Astrocyte of the spinal cord (primary cell): Measurements from ENCODE around the gene PRICKLE2.

Experiments
- DNase-seq: peaks from one replicate; pipeline ENCODE4 v3.0.0; 2011; ENCODE audit warnings: low read depth, low spot score
- H3K4me3 ChIP-seq: 2 replicates; pipeline ENCODE4 v1.5.1; 2011; ENCODE audit warnings: low read depth, mild to moderate bottlenecking, low read length, moderate library complexity
- in situ Hi-C: cut with HindIII; loops from 2 replicates; pipeline ENCODE4 v1.10.0; 2017; ENCODE audit warnings: low sequenced_read_pairs
- TF ChIP-seq, protein P1 (sequence below): IDR thresholded peaks from 2 replicates; pipeline ENCODE4 v1.5.1; 2012; ENCODE audit warnings: low read depth, mild to moderate bottlenecking, low read length, inconsistent platforms

Gene PRICKLE2

DNA sequence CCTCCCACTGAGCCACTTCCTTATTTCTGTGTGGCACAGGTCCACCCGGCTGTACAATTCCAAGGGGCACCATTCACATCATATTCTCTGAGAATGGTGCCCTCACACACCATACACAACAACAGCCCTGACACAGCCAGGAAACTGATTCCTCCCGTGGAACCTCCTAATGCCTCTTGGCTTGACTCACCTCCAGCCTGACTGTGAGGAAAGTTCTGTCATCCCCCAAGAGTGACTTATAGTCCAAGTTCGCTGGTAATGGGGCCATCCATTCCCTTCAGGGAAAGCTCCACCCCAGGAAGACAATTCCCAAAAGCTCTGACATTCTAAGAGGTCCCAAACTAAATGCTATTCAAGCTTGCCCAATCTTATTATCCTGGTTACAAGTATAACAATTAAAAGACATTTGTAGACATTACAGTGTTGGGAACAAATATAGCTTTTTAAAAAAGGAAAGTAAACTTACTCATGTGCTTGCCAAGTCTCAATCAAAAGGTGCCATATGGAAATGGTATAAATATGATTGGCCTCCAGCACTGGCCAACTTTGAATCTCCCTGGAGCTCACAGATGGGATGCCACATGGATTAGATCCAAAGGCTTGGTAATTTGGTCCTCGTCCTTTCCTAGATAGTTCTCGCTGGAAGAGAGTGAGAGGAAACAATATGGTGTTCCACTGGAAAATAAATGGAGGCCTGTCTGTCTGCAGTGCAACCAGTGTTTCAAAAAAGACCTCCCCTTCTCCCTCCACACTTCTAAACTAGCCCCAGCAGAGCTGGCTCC, 145.7 kb downstream of the PRICKLE2 start:
- TF ChIP-seq, protein P1, sequence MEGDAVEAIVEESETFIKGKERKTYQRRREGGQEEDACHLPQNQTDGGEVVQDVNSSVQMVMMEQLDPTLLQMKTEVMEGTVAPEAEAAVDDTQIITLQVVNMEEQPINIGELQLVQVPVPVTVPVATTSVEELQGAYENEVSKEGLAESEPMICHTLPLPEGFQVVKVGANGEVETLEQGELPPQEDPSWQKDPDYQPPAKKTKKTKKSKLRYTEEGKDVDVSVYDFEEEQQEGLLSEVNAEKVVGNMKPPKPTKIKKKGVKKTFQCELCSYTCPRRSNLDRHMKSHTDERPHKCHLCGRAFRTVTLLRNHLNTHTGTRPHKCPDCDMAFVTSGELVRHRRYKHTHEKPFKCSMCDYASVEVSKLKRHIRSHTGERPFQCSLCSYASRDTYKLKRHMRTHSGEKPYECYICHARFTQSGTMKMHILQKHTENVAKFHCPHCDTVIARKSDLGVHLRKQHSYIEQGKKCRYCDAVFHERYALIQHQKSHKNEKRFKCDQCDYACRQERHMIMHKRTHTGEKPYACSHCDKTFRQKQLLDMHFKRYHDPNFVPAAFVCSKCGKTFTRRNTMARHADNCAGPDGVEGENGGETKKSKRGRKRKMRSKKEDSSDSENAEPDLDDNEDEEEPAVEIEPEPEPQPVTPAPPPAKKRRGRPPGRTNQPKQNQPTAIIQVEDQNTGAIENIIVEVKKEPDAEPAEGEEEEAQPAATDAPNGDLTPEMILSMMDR, result no peak
- H3K4me3 ChIP-seq, result no peak overlapping the region
- in situ Hi-C loops, result no loop called here
- DNase-seq, result no peak

DNA sequence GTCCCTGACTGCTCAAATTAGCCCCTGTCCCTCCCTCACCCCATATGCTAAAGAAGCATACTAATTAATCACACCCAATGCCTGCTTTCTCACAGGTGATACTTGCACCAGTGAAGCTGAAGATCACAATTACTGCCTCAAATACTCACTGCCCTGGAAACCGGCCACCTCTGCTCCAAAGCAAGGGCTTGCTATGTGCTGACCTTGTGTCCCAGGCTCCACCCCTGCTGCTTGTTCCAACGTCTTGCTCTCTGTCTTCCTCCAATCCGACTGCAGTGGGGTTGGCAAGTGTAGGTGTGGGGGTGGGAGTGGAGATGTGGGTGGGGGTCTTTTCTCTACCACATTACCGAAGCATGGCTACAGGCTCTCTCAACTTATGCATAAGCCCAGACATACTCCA, 146.3 kb downstream of the PRICKLE2 start:
- DNase-seq, result no peak
- H3K4me3 ChIP-seq, result no peak overlapping the region
- TF ChIP-seq, protein P1, result no peak
- in situ Hi-C loops, result no loop called here

DNA sequence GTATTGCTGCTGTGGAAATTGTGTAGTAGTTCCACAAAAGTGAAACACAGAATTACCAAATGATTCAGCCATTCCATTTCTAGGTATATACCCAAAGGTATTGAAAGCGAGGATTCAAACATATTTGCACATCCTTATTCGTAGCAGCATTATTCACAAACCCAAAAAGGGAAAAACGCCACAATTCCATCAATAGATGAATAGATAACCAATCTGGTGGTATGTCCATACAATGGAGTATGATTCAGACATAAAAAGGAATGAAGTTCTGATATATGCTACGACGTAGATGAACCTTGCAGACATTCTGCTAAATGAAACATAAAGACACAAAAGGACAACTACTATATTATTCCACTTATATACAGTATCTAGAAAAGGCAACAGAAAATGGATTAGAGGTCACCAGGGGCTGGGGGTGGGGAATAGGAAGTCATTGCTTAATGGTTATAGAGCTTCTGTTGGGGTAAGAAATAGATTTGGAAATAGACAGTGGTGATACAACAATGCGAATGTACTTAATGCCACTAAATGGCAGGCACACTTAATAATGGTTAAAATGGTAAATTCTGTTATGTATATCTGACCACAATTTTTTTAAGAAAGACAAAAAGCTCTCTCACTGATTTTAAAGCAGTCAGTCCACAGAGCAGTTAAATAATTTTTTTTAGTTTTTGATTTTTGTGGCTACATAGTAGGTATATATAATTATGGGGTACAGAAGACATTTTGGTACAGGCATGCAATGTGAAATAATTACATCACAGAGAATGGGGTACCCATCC, 150.2 kb downstream of the PRICKLE2 start:
- TF ChIP-seq, protein P1, result no peak
- DNase-seq, result no peak
- no peak overlapping the region for H3K4me3 ChIP-seq
- in situ Hi-C loops, result no loop called here

DNA sequence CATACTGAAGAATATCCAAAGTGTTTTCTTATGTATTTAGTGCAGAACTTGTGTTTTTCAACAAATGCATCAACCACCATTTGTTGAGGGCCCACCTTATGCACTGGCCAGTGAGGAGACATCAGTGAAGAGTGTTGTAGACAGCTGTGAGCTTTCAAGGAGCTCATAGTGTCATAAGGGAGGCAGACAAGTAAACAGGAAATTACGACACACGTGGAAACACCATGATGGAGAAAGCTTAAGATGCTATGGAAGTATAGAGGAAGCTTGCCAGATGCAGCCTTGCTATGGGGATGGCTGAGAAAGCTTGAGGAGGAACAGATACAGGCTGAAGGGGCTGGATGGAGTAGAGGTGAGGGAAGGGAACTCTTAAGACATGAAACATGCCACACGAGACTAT, 151.2 kb downstream of the PRICKLE2 start:
- H3K4me3 ChIP-seq, result no peak overlapping the region
- in situ Hi-C loops, result no loop called here

DNA sequence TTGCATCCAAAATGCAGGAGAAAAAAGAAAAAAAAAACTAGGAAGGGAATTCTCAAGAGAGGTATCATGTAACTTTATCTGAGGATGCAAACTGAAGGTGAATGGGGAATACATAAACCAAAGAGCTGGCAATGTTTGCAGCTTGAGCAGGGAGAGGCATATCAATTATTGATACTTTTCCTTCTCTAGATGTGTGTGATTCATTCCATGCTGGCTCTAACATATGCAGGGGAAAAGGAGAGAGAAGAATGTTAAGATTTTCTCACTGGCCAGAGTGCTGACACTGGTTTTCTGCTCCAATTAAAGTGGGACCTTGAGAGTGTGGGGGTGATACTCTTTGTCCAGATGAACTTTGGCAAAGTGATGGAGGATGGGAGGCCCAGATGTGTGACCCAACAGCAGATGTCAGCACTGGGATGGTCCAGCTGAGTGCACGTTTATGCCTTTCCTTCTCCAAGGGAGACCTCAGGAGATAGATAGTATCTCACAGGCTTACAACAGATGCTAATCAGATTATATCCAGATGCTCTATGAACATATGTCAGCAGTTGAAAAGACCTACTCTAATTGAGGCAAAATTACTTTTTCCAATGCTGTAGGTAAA, 152.0 kb downstream of the PRICKLE2 start:
- TF ChIP-seq, protein P1, result no peak
- DNase-seq, result no peak
- in situ Hi-C loops, result no loop called here
- no peak overlapping the region for H3K4me3 ChIP-seq

More for the DNA sequence above, 151.2 kb downstream of the PRICKLE2 start:
- DNase-seq, result no peak
- TF ChIP-seq, protein P1, result no peak

DNA sequence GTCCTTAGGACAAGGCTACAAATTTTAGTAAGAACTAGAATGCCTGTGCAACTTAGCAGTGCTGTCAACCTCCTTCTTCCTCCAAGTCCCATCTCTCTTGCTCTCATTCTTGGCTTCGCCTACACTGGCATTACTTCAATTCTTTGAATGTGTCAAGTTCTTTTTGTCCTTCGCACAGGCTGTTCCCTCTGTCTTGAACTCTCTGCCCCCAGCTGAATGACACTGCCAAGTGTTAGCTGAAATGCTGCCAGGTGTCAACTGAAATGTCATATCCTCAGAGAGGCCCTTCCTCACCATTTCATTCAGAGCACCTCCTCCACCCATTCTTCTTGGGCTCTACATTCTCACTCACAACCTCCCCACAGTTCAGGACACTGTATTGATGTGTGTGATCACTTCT, 153.1 kb downstream of the PRICKLE2 start:
- no peak for DNase-seq
- in situ Hi-C loops, result no loop called here
- TF ChIP-seq, protein P1, result no peak
- no peak overlapping the region for H3K4me3 ChIP-seq
